ENCODE data around the gene HTR3A. TPM values are rescaled to one million over a fixed set of nuclear protein-coding genes. Genes with fewer than 3 reads are reported as not detected.
A peak's percentile ranks its signal among the peaks of the same experiment; 100 is the strongest.

Gene HTR3A
- total RNA-seq, 1 donor from 2014 or later = 0.27 TPM

DNA sequence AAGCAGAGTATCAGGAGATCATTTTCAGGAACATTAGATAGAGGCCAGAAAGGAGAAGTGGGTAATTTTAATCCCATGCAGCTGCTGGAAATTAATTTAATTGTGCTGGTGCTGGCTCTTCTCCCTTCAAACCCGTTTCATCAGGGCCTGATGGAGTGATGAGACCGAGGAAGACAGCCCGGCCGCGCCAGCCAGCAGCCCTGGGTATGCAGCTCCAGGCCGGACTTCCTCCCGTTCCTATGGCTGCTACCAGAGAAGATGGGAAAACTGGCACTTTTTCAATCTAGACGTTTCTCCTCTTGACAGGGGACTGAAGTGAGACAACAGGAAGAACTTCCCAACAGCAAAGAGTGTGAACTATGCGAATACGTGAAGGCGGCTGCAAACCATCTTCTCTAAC, 60.0 kb downstream of the HTR3A start:
- TF ChIP-seq CTCF (conservative IDR thresholded peaks at IDR 0.05) = no peak
- H3K4me3 Mint-ChIP-seq = no peak overlapping the region
- no peaks in the 10 kb centered on the region for H3K9me3 Mint-ChIP-seq
- no peak for DNase-seq (ENCODE audit: extremely low spot score, unreplicated experiment)
- peaks cover 53% of the 10 kb centered on the region for H3K27me3 Mint-ChIP-seq
- H3K36me3 Mint-ChIP-seq = no peaks in the 10 kb centered on the region
- H3K4me1 Mint-ChIP-seq (ENCODE audit: unreplicated experiment) = peaks cover 12% of the 10 kb centered on the region
- H3K27ac Mint-ChIP-seq = no peak overlapping the region

DNA sequence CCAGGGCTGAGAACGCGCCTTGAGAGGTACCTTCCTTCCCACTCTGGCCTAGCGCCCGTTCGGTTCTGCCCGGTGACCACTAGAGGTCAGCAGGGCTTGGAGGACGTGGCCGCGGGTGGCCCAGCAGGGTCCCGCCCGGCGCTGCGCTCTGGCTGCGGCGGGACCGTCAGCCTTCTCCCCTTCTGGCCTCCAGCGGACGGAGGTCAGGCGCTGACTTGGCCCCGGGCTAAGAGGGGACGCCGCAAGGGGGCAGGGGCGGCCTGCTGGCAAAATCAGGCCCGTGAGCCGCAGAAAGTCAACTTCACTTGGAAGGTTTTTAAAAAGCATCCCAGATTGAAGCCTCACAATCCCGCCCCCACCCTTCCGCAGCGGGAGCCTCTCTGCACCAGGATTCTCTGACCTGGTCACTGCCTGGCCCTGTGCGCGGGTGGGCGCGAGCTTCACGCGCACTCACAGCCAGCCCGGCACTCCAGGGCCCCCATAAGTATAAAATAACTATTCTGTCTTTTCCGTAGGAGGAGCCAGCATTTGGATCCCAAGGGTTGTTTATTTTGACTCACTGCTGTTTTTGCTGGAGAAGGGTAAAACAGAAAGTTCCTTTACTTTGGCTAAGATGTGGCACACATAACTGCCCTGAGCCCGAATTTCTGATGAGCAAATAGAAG, 61.4 kb downstream of the HTR3A start:
- DNase-seq (ENCODE audit: extremely low spot score, unreplicated experiment) = peak; percentile 78
- peaks cover 21% of the 10 kb centered on the region for H3K4me1 Mint-ChIP-seq (ENCODE audit: unreplicated experiment)
- TF ChIP-seq CTCF (conservative IDR thresholded peaks at IDR 0.05) = peak; percentile 95
- H3K9me3 Mint-ChIP-seq = no peaks in the 10 kb centered on the region
- H3K27ac Mint-ChIP-seq = no peak overlapping the region
- peak overlapping the region; percentile 46 for H3K4me3 Mint-ChIP-seq
- H3K27me3 Mint-ChIP-seq = peaks cover 43% of the 10 kb centered on the region
- H3K36me3 Mint-ChIP-seq = no peaks in the 10 kb centered on the region

GRCh38 chr11:114036958-114037357, 62.0 kb downstream of the HTR3A start:
- no peak for TF ChIP-seq CTCF (conservative IDR thresholded peaks at IDR 0.05)
- H3K36me3 Mint-ChIP-seq = no peaks in the 10 kb centered on the region
- peaks cover 41% of the 10 kb centered on the region for H3K27me3 Mint-ChIP-seq
- no peaks in the 10 kb centered on the region for H3K9me3 Mint-ChIP-seq
- peaks cover 21% of the 10 kb centered on the region for H3K4me1 Mint-ChIP-seq (ENCODE audit: unreplicated experiment)
- peak overlapping the region; percentile 46 for H3K4me3 Mint-ChIP-seq
- no peak for DNase-seq (ENCODE audit: extremely low spot score, unreplicated experiment)
- no peak overlapping the region for H3K27ac Mint-ChIP-seq

DNA sequence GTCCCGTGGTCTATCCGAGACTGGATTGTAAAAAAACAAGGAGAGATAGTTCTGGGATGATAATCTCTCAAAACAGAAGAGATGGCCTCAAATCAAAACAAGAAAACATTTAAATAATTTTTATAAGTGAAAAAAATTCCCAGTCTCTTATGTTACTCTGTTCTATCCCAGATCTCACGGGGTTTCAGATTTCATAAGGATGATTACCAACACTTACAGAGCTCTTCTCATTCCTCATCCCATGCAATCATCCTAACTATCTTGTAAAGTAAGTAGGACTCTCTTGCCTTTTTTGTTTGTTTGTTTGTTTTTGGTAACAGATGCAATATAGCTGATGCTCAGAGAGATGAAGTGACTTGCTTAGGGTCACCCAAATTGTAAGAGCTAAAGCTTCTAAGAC, 64.6 kb downstream of the HTR3A start:
- no peak for DNase-seq (ENCODE audit: extremely low spot score, unreplicated experiment)
- no peak for TF ChIP-seq CTCF (conservative IDR thresholded peaks at IDR 0.05)
- Mint-ChIP-seq H3K36me3 (no peaks in the 10 kb centered on the region), H3K27me3 (peaks cover 45% of the 10 kb centered on the region), H3K9me3 (no peaks in the 10 kb centered on the region), H3K4me1 (ENCODE audit: unreplicated experiment) (peaks cover 28% of the 10 kb centered on the region), H3K4me3 (no peak overlapping the region), H3K27ac (no peak overlapping the region)

Other genes with a start within 250 kb of the HTR3A start
- gene ZW10, start 201.4 kb upstream of the HTR3A start, total RNA-seq (ENCODE audit: low replicate concordance) = 19.9 and 21.9 TPM in 2 replicates
- gene CLDN25, start 195.3 kb upstream of the HTR3A start, total RNA-seq (ENCODE audit: low replicate concordance) = not detected in 2 replicates
- 22.7 and 46.9 TPM in 2 replicates for gene USP28, start 99.5 kb upstream of the HTR3A start, total RNA-seq (ENCODE audit: low replicate concordance)
- gene HTR3B, start 70.3 kb upstream of the HTR3A start, total RNA-seq (ENCODE audit: low replicate concordance) = 0.17 TPM in 2 replicates
- 2.6 and 11.9 TPM in 2 replicates for gene ZBTB16, start 84.6 kb downstream of the HTR3A start, total RNA-seq (ENCODE audit: low replicate concordance)